GM23338 (cell line): ENCODE results near the gene TNS3. TPM values are rescaled to one million over a fixed set of nuclear protein-coding genes. Genes with fewer than 3 reads are reported as not detected.
"Not testable (repeated sequence)": the region's sequence is repeated elsewhere in the genome, so short reads cannot be mapped to it uniquely, and the experiment has no call there.

ENCODE experiments used
- ATAC-seq: fragments of 200-7000 bp; cut with Tn5 transposase; 3 replicates; pipeline ENCODE4 v1.9.1; 2020
- DNase-seq: peaks from one replicate; pipeline ENCODE4 v3.0.0-alpha.2; 2015; ENCODE audit warnings: low spot score
- H2AFZ ChIP-seq: fragments of 200-600 bp; sonication (generic); 2 replicates; pipeline ENCODE4 v1.8.0; 2016; ENCODE audit warnings: antibody characterized with exemption, mild to moderate bottlenecking, moderate library complexity
- H3F3A ChIP-seq: fragments of 200-600 bp; sonication (generic); replicated peaks from 2 replicates; pipeline ENCODE4 v1.8.0; 2017; ENCODE audit warnings: antibody characterized with exemption, mixed run types, low read depth
- H3K27ac ChIP-seq: fragments of 200-600 bp; sonication (generic); 2 replicates; pipeline ENCODE4 v1.6.1; 2016; ENCODE audit warnings: low read depth
- H3K27me3 ChIP-seq: fragments of 200-600 bp; sonication (generic); 2 replicates; pipeline ENCODE4 v1.8.0; 2016; ENCODE audit warnings: mild to moderate bottlenecking, mixed run types, moderate library complexity; ENCODE audit not compliant: insufficient read depth
- H3K36me3 ChIP-seq: fragments of 200-600 bp; sonication (generic); 2 replicates; pipeline ENCODE4 v1.8.0; 2016; ENCODE audit warnings: mild to moderate bottlenecking; ENCODE audit not compliant: insufficient read depth
- H3K4me1 ChIP-seq: fragments of 200-600 bp; sonication (generic); 2 replicates; pipeline ENCODE4 v1.8.0; 2016; ENCODE audit warnings: mild to moderate bottlenecking, moderate library complexity; ENCODE audit not compliant: insufficient read depth
- H3K4me2 ChIP-seq: fragments of 200-600 bp; sonication (generic); 2 replicates; pipeline ENCODE4 v1.7.1; 2017; ENCODE audit warnings: mixed run types
- H3K4me3 ChIP-seq: fragments of 200-600 bp; sonication (generic); 2 replicates; pipeline ENCODE4 v1.6.1; 2016; ENCODE audit warnings: mixed run types
- H3K79me2 ChIP-seq: fragments of 200-600 bp; sonication (generic); replicated peaks from 2 replicates; pipeline ENCODE4 v1.8.0; 2017; ENCODE audit warnings: mild to moderate bottlenecking; ENCODE audit not compliant: insufficient read depth
- H3K9me2 ChIP-seq: fragments of 200-600 bp; sonication (generic); 2 replicates; pipeline ENCODE4 v1.8.0; 2017; ENCODE audit not compliant: insufficient read depth
- H4K20me1 ChIP-seq: fragments of 200-600 bp; sonication (generic); replicated peaks from 2 replicates; pipeline ENCODE4 v1.8.0; 2017; ENCODE audit warnings: mild to moderate bottlenecking; ENCODE audit not compliant: insufficient read depth
- H3K27ac Mint-ChIP-seq: 2 replicates; pipeline ENCODE4 v1.8.0; 2020; ENCODE audit warnings: inconsistent platforms, mild to moderate bottlenecking, moderate library complexity, mixed read lengths
- H3K27me3 Mint-ChIP-seq: 3 replicates; pipeline ENCODE4 v1.8.0; 2022; ENCODE audit warnings: low read depth, mild to moderate bottlenecking, moderate library complexity, mixed read lengths, inconsistent platforms; ENCODE audit not compliant: insufficient read depth, poor library complexity
- H3K36me3 Mint-ChIP-seq: 3 replicates; pipeline ENCODE4 v1.8.0; 2021; ENCODE audit warnings: low read depth, mild to moderate bottlenecking, inconsistent platforms, moderate library complexity, mixed read lengths
- H3K4me1 Mint-ChIP-seq: 3 replicates; pipeline ENCODE4 v1.8.0; 2020; ENCODE audit warnings: mild to moderate bottlenecking, inconsistent platforms, mixed read lengths
- H3K4me3 Mint-ChIP-seq: 3 replicates; pipeline ENCODE4 v1.8.0; 2021; ENCODE audit warnings: moderate library complexity, mild to moderate bottlenecking, inconsistent platforms, mixed read lengths
- H3K9me3 Mint-ChIP-seq: 3 replicates; pipeline ENCODE4 v1.8.0; 2020; ENCODE audit warnings: moderate library complexity, mild to moderate bottlenecking, inconsistent platforms, mixed read lengths
- CREB1 ChIP-seq: fragments of 250-450 bp; sonication (Bioruptor Pico); IDR thresholded peaks from 2 replicates; pipeline ENCODE4 v1.5.0; 2020; ENCODE audit warnings: low read depth, mild to moderate bottlenecking, moderate library complexity
- EZH2 ChIP-seq: fragments of 200-600 bp; sonication (generic); IDR thresholded peaks from one replicate; pipeline ENCODE4 v1.8.0; 2017; ENCODE audit warnings: antibody characterized with exemption, mild to moderate bottlenecking, low read depth; ENCODE audit not compliant: unreplicated experiment
- EZH2phosphoT487 ChIP-seq: fragments of 200-600 bp; sonication (generic); IDR thresholded peaks from one replicate; pipeline ENCODE4 v1.8.1; 2018; ENCODE audit warnings: antibody characterized with exemption; ENCODE audit not compliant: unreplicated experiment
- POLR2AphosphoS5 ChIP-seq: IDR thresholded peaks from 2 replicates; pipeline ENCODE4 v1.6.1; 2016; ENCODE audit warnings: antibody characterized with exemption, low read depth
- STAT1 ChIP-seq: IDR thresholded peaks from one replicate; pipeline ENCODE4 v1.6.1; 2016; ENCODE audit warnings: antibody characterized with exemption; ENCODE audit not compliant: unreplicated experiment
- ZNF114 ChIP-seq: fragments of 250-450 bp; sonication (Bioruptor Pico); IDR thresholded peaks from 2 replicates; pipeline ENCODE4 v1.5.0; 2020; ENCODE audit warnings: mild to moderate bottlenecking, moderate library complexity
- ZNF331 ChIP-seq: fragments of 250-450 bp; sonication (Bioruptor Pico); IDR thresholded peaks from 2 replicates; pipeline ENCODE4 v1.5.0; 2020; ENCODE audit warnings: low read depth, mild to moderate bottlenecking, moderate library complexity
- polyA plus RNA-seq: library from polyadenylated mRNA; unstranded; fragments of >200 nt; fragmentation: Nextera tagmentation; extraction: Ambion mirVana; gene quantifications from 2 replicates; pipeline ENCODE4 v1.2.1, GENCODE V29; 2016
- total RNA-seq: library from RNA; depleted of rRNA; stranded (reverse); fragments of >200 nt; shearing (Covaris generic); gene quantifications from 2 replicates; pipeline ENCODE4 v1.2.3, GENCODE V29; 2014
- TF ChIP-seq, protein P1 (sequence below), 2 experiments: fragments of 200-600 bp in 1 of 2; sonication (generic) in 1 of 2; conservative IDR thresholded peaks; 2 replicates each; pipeline versions ENCODE4 v1.5.1 to v1.6.1; 2016 to 2017; ENCODE audit warnings: antibody characterized with exemption in 2 of 2, low read depth in 2 of 2, mild to moderate bottlenecking in 2 of 2, moderate library complexity in 1 of 2

Gene TNS3
- total and polyA plus RNA-seq, 2 experiments from 2014 or later, result 6.2 to 28.7 TPM

DNA sequence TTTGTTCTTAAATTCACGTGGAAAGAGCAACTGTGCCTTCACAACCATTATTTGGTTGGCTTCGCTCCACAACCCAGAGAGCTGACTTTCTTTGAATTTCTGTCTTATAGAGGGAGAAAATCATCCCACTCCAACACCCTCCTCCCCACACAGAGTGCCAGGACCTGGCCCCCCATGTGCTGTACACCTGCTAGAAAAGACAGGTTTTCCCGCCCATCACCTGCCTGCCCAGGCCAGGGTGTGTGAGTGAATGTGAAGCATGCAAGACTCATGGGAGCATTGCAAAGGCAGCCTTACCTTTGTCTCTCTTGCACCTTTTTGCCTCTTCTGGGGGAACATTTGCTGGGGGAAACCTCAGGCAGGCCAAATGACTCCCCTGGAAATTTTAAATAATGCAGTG, 319.0 kb downstream of the TNS3 start:
- H3K9me3 Mint-ChIP-seq, result no peaks in the 10 kb centered on the region; the same call in 2 of the 3 replicates
- no peak overlapping the region for H3K27ac ChIP-seq
- ATAC-seq, result no peak

DNA sequence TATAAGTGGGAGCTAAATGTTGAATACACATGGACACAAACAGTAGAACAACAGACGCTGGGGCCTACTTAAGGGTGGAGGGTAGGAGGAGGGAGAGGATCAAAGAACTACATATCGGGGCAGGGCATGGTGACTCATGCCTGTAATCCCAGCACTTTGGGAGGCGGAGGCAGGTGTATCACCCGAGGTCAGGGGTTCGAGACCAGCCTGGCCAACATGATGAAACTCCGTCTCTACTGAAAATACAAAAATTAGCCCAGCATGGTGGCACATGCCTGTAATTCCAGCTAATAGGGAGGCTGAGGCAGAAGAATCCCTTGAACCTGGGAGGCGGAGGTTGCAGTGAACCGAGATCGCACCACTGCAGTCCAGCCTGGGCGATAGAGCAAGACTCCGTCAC, 319.8 kb downstream of the TNS3 start:
- not testable (repeated sequence) for H3K4me3 ChIP-seq, H2AFZ ChIP-seq, H3K9me3 Mint-ChIP-seq, H3K27me3 ChIP-seq, H3K36me3 Mint-ChIP-seq, H4K20me1 ChIP-seq, H3K36me3 ChIP-seq, H3K4me1 ChIP-seq, H3F3A ChIP-seq, H3K4me1 Mint-ChIP-seq, H3K79me2 ChIP-seq, H3K27me3 Mint-ChIP-seq, ATAC-seq, H3K4me3 Mint-ChIP-seq, H3K27ac Mint-ChIP-seq, DNase-seq, H3K9me2 ChIP-seq, H3K27ac ChIP-seq, H3K4me2 ChIP-seq

More for the DNA sequence above, 319.0 kb downstream of the TNS3 start:
- peaks cover 4% of the 10 kb centered on the region for H3K27me3 Mint-ChIP-seq
- Histone ChIP-seq H4K20me1 (no peaks in the 10 kb centered on the region), H3K4me3 (no peak overlapping the region), H3K9me2 (peaks cover 3% of the 10 kb centered on the region; the same call in 1 of the 2 replicates), H3K27me3 (no peaks in the 10 kb centered on the region), H3K4me1 (no peaks in the 10 kb centered on the region), H3K79me2 (no peaks in the 10 kb centered on the region), H3F3A (no peaks in the 10 kb centered on the region), H2AFZ (no peak overlapping the region), H3K4me2 (no peak overlapping the region), H3K36me3 (no peaks in the 10 kb centered on the region; the same call in 1 of the 2 replicates)
- H3K36me3 Mint-ChIP-seq, result no peaks in the 10 kb centered on the region
- no peak overlapping the region for H3K4me3 Mint-ChIP-seq
- TF ChIP-seq, protein P1, sequence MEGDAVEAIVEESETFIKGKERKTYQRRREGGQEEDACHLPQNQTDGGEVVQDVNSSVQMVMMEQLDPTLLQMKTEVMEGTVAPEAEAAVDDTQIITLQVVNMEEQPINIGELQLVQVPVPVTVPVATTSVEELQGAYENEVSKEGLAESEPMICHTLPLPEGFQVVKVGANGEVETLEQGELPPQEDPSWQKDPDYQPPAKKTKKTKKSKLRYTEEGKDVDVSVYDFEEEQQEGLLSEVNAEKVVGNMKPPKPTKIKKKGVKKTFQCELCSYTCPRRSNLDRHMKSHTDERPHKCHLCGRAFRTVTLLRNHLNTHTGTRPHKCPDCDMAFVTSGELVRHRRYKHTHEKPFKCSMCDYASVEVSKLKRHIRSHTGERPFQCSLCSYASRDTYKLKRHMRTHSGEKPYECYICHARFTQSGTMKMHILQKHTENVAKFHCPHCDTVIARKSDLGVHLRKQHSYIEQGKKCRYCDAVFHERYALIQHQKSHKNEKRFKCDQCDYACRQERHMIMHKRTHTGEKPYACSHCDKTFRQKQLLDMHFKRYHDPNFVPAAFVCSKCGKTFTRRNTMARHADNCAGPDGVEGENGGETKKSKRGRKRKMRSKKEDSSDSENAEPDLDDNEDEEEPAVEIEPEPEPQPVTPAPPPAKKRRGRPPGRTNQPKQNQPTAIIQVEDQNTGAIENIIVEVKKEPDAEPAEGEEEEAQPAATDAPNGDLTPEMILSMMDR (conservative IDR thresholded peaks at IDR 0.05; ENCODE audit: low read depth in 2 of 2), result no peak
- TF ChIP-seq EZH2 (no peak), POLR2AphosphoS5 (no peak), EZH2phosphoT487 (no peak), CREB1 (CRISPR knock-in tag) (no peak), ZNF331 (CRISPR knock-in tag) (no peak), ZNF114 (CRISPR knock-in tag) (no peak)
- no peak for DNase-seq
- peaks cover 7% of the 10 kb centered on the region; the same call in 2 of the 3 replicates for H3K4me1 Mint-ChIP-seq
- no peak overlapping the region for H3K27ac Mint-ChIP-seq

DNA sequence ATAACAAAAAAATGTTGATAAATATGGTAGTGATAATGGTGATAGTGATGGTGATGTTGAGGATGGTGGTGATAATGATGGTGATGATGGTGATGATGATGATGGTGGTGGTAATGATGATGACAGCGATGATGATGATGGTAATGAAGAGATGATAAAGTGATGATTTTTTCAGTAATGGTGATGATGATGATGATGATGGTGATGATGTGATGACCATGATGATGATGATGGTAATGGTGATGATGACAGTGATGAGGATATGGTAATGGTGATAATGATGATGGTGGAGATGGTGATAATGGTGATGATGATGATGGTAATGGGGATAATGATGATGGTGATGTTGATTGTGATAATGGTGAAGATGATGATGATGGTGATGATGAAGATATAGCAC, 321.6 kb downstream of the TNS3 start:
- H3K4me3 Mint-ChIP-seq, result no peak overlapping the region
- no peak overlapping the region for H3K27ac Mint-ChIP-seq
- TF ChIP-seq POLR2AphosphoS5 (no peak), STAT1 (no peak)
- no peaks in the 10 kb centered on the region for H4K20me1 ChIP-seq
- no peaks in the 10 kb centered on the region for H3K4me1 Mint-ChIP-seq
- no peak overlapping the region for H3K4me3 ChIP-seq
- H3K79me2 ChIP-seq, result no peaks in the 10 kb centered on the region
- H3K36me3 Mint-ChIP-seq, result no peaks in the 10 kb centered on the region
- H3K27me3 Mint-ChIP-seq, result peaks cover 9% of the 10 kb centered on the region
- no peak overlapping the region for H2AFZ ChIP-seq
- H3K27me3 ChIP-seq, result no peaks in the 10 kb centered on the region
- H3K4me2 ChIP-seq, result no peak overlapping the region
- H3K27ac ChIP-seq, result no peak overlapping the region
- DNase-seq, result no peak
- H3K9me2 ChIP-seq, result peaks cover 3% of the 10 kb centered on the region; the same call in 1 of the 2 replicates
- no peak for ATAC-seq
- H3K4me1 ChIP-seq, result no peaks in the 10 kb centered on the region
- H3F3A ChIP-seq, result no peaks in the 10 kb centered on the region
- H3K36me3 ChIP-seq, result no peaks in the 10 kb centered on the region; the same call in 1 of the 2 replicates
- no peaks in the 10 kb centered on the region; the same call in 2 of the 3 replicates for H3K9me3 Mint-ChIP-seq
